H9 (cell line): ENCODE results near the gene FAT1. TPM values are rescaled to one million over a fixed set of nuclear protein-coding genes. Genes with fewer than 3 reads are reported as not detected.

ENCODE experiments used
- DNase-seq: peaks from one replicate; pipeline ENCODE4 v3.0.0-alpha.2; 2017
- H2AFZ ChIP-seq: one replicate; pipeline ENCODE4 v1.6.1; 2013; ENCODE audit warnings: mild to moderate bottlenecking, low read length, control low read depth, moderate library complexity
- H2AK5ac ChIP-seq: 2 replicates; pipeline ENCODE4 v1.6.1; 2013; ENCODE audit warnings: low read length, control low read depth, mixed read lengths; ENCODE audit not compliant: insufficient read length
- H2BK120ac ChIP-seq: one replicate; pipeline ENCODE4 v1.6.1; 2013; ENCODE audit warnings: low read depth, mild to moderate bottlenecking, low read length, control low read depth, inconsistent platforms; ENCODE audit not compliant: poor library complexity, severe bottlenecking
- H2BK12ac ChIP-seq: 2 replicates; pipeline ENCODE4 v1.6.1; 2013; ENCODE audit warnings: low read length, control low read depth, mixed read lengths, low read depth; ENCODE audit not compliant: insufficient read length
- H2BK15ac ChIP-seq: 2 replicates; pipeline ENCODE4 v1.6.1; 2013; ENCODE audit warnings: low read depth, low read length, control low read depth
- H2BK20ac ChIP-seq: one replicate; pipeline ENCODE4 v1.6.1; 2013; ENCODE audit warnings: low read depth, mild to moderate bottlenecking, low read length, control low read depth, inconsistent platforms; ENCODE audit not compliant: poor library complexity, severe bottlenecking
- H2BK5ac ChIP-seq: 2 replicates; pipeline ENCODE4 v1.6.1; 2013; ENCODE audit warnings: low read length, control low read depth, mixed read lengths; ENCODE audit not compliant: insufficient read length
- H3K14ac ChIP-seq: 2 replicates; pipeline ENCODE4 v1.6.1; 2013; ENCODE audit warnings: low read length, control low read depth; ENCODE audit not compliant: insufficient read depth
- H3K18ac ChIP-seq: 2 replicates; pipeline ENCODE4 v1.6.1; 2013; ENCODE audit warnings: low read depth, mild to moderate bottlenecking, mixed read lengths, low read length, control low read depth; ENCODE audit not compliant: insufficient read length
- H3K23ac ChIP-seq: 2 replicates; pipeline ENCODE4 v1.6.1; 2013; ENCODE audit warnings: low read length, control low read depth, mixed read lengths, low read depth; ENCODE audit not compliant: insufficient read length
- H3K23me2 ChIP-seq: 2 replicates; pipeline ENCODE4 v1.6.1; 2013; ENCODE audit warnings: low read depth, mild to moderate bottlenecking, mixed read lengths, low read length, control low read depth; ENCODE audit not compliant: insufficient read length, poor library complexity, severe bottlenecking
- H3K27ac ChIP-seq: 2 replicates; pipeline ENCODE4 v1.5.1; 2013; ENCODE audit warnings: low read length, control low read depth, mixed read lengths, low read depth; ENCODE audit not compliant: insufficient read length
- H3K27me3 ChIP-seq: 2 replicates; pipeline ENCODE4 v1.6.1; 2013; ENCODE audit warnings: low read length, control low read depth, inconsistent platforms; ENCODE audit not compliant: insufficient read depth
- H3K4ac ChIP-seq: 2 replicates; pipeline ENCODE4 v1.6.1; 2013; ENCODE audit warnings: low read depth, mild to moderate bottlenecking, control low read depth, inconsistent platforms, low read length, moderate library complexity
- H3K4me1 ChIP-seq: 2 replicates; pipeline ENCODE4 v1.6.1; 2013; ENCODE audit warnings: low read length, control low read depth, inconsistent platforms; ENCODE audit not compliant: insufficient read depth
- H3K4me2 ChIP-seq: 2 replicates; pipeline ENCODE4 v1.6.1; 2013; ENCODE audit warnings: low read length, control low read depth, mixed read lengths; ENCODE audit not compliant: insufficient read length, insufficient read depth
- H3K56ac ChIP-seq: 2 replicates; pipeline ENCODE4 v1.6.1; 2013; ENCODE audit warnings: low read depth, mild to moderate bottlenecking, mixed read lengths, low read length, control low read depth; ENCODE audit not compliant: insufficient read length
- H3K79me1 ChIP-seq: 2 replicates; pipeline ENCODE4 v1.6.1; 2013; ENCODE audit warnings: low read depth, mild to moderate bottlenecking, moderate library complexity, low read length, control low read depth, inconsistent platforms; ENCODE audit not compliant: insufficient read depth, poor library complexity, severe bottlenecking
- H3K79me2 ChIP-seq: 2 replicates; pipeline ENCODE4 v1.6.1; 2013; ENCODE audit warnings: low read length, control low read depth, inconsistent platforms; ENCODE audit not compliant: insufficient read depth
- H3K9ac ChIP-seq: 2 replicates; pipeline ENCODE4 v1.6.1; 2013; ENCODE audit warnings: low read length, control low read depth, mixed read lengths; ENCODE audit not compliant: insufficient read length; ENCODE audit errors: extremely low read depth
- H3K9me3 ChIP-seq: one replicate; pipeline ENCODE4 v1.6.1; 2013; ENCODE audit warnings: low read depth, low read length, inconsistent platforms; ENCODE audit not compliant: control insufficient read depth
- H3T11ph ChIP-seq: one replicate; pipeline ENCODE4 v1.6.1; 2013; ENCODE audit warnings: mild to moderate bottlenecking, low read length, control low read depth, inconsistent platforms
- H4K20me1 ChIP-seq: one replicate; pipeline ENCODE4 v1.6.1; 2013; ENCODE audit not compliant: control insufficient read depth, insufficient read length, insufficient read depth
- H4K5ac ChIP-seq: 2 replicates; pipeline ENCODE4 v1.6.1; 2013; ENCODE audit warnings: low read depth, mild to moderate bottlenecking, mixed read lengths, low read length, control low read depth; ENCODE audit not compliant: insufficient read length
- H4K8ac ChIP-seq: replicated peaks from 2 replicates; pipeline ENCODE4 v1.6.1; 2013; ENCODE audit warnings: low read length, control low read depth, mixed read lengths, low read depth; ENCODE audit not compliant: insufficient read length
- H4K91ac ChIP-seq: 2 replicates; pipeline ENCODE4 v1.6.1; 2013; ENCODE audit warnings: low read depth, mild to moderate bottlenecking, moderate library complexity, mixed read lengths, low read length, control low read depth; ENCODE audit not compliant: insufficient read length
- H3K27ac Mint-ChIP-seq, 3 experiments: 2 replicates in 2 of 3; 3 replicates in 1 of 3; pipeline ENCODE4 v1.8.0; 2020 to 2021; ENCODE audit warnings: mixed read lengths in 3 of 3, mild to moderate bottlenecking in 1 of 3, moderate library complexity in 1 of 3
- H3K27me3 Mint-ChIP-seq: 2 replicates; pipeline ENCODE4 v1.8.0; 2021; ENCODE audit warnings: low read depth, mild to moderate bottlenecking, moderate library complexity, mixed read lengths
- H3K36me3 Mint-ChIP-seq, 3 experiments: 2 replicates in 2 of 3; 3 replicates in 1 of 3; pipeline ENCODE4 v1.8.0; 2020 to 2021; ENCODE audit warnings: low read depth in 3 of 3, mixed read lengths in 3 of 3; ENCODE audit not compliant: insufficient read depth in 1 of 3
- H3K4me1 Mint-ChIP-seq, 2 experiments: 2 replicates each; pipeline ENCODE4 v1.8.0; 2020; ENCODE audit warnings: mixed read lengths in 2 of 2
- H3K4me3 Mint-ChIP-seq, 2 experiments: 2 replicates in 1 of 2; 3 replicates in 1 of 2; pipeline ENCODE4 v1.8.0; 2020 to 2021; ENCODE audit warnings: mild to moderate bottlenecking in 2 of 2, mixed read lengths in 2 of 2, moderate library complexity in 1 of 2
- H3K9me3 Mint-ChIP-seq, 2 experiments: 2 replicates in 1 of 2; 3 replicates in 1 of 2; pipeline ENCODE4 v1.8.0; 2020; ENCODE audit warnings: mild to moderate bottlenecking in 2 of 2, mixed read lengths in 2 of 2, moderate library complexity in 1 of 2
- CTCF ChIP-seq: fragments of 200-600 bp; sonication (generic); conservative IDR thresholded peaks from 3 replicates; pipeline ENCODE4 v1.8.0; 2021; ENCODE audit warnings: antibody characterized with exemption, mild to moderate bottlenecking
- WGBS: extraction: QIAGEN DNeasy Blood & Tissue Kit; methylation state at CpG from one replicate; pipeline ENCODE4 v1.1.7; 2013; ENCODE audit warnings: missing lambda C conversion rate, low lambda C conversion rate, mixed read lengths; ENCODE audit not compliant: insufficient read length; ENCODE audit errors: extremely low coverage; 5-methylcytosine and 5-hydroxymethylcytosine counted together
- total RNA-seq: library from RNA; stranded (reverse); gene quantifications from 2 replicates; pipeline ENCODE4 v1.2.1, GENCODE V29; 2021

Gene FAT1
- total RNA-seq, 1 experiment from 2014 or later = 173 TPM

GRCh38 chr4:186554914-186555827 is 168.5 kb downstream of the FAT1 start, which contains the start of gene MTNR1A:
MTNR1A (minus strand) TSS chr4:186555567; CDS start chr4:186555365, 202 bp downstream.
- peak within 1 kb of the TSS; percentile 71 to 85 for H3K4me3 Mint-ChIP-seq
- Histone ChIP-seq H3K4me1 (no peaks in the 10 kb centered on the region), H3K9me3 (no peaks in the 10 kb centered on the region), H2BK120ac (no peak within 1 kb of the TSS), H3K14ac (no peak within 1 kb of the TSS), H3K23me2 (peaks cover 8% of the 10 kb centered on the region), H4K91ac (no peak within 1 kb of the TSS), H3K4ac (no peak within 1 kb of the TSS), H4K8ac (no peak within 1 kb of the TSS), H2BK20ac (no peak within 1 kb of the TSS), H3K79me1 (no peaks in the 10 kb centered on the region), H3K56ac (no peak within 1 kb of the TSS), H4K20me1 (no peaks in the 10 kb centered on the region), H3K18ac (no peak within 1 kb of the TSS), H2BK5ac (no peak within 1 kb of the TSS), H3K23ac (no peak within 1 kb of the TSS), H3K79me2 (no peaks in the 10 kb centered on the region), H3T11ph (no peak within 1 kb of the TSS), H2AFZ (peak within 1 kb of the TSS; percentile 35), H2BK15ac (no peak within 1 kb of the TSS), H3K9ac (no peak within 1 kb of the TSS), H4K5ac (no peak within 1 kb of the TSS), H2BK12ac (no peak within 1 kb of the TSS), H3K27me3 (no peaks in the 10 kb centered on the region; the same call in 1 of the 2 replicates), H2AK5ac (no peak within 1 kb of the TSS), H3K4me2 (peak within 1 kb of the TSS; percentile 72), H3K27ac (no peak within 1 kb of the TSS)
- H3K4me1 Mint-ChIP-seq = peaks cover 6 to 14% of the 10 kb centered on the region in 2 experiments
- peak; percentile 67 for DNase-seq
- peak; percentile 70 for TF ChIP-seq CTCF
- no peaks in the 10 kb centered on the region for H3K36me3 Mint-ChIP-seq
- no peak within 1 kb of the TSS; a peak in 1 of 7 replicates for H3K27ac Mint-ChIP-seq
- WGBS = no CpG with 5 or more reads among the region's 91 CpGs
- H3K9me3 Mint-ChIP-seq = no peaks in the 10 kb centered on the region; a peak in 1 of 5 replicates
- H3K27me3 Mint-ChIP-seq = peaks cover 24% of the 10 kb centered on the region
